A549 treated with GW870086 at 1 μM for 4 hours (cell line): ENCODE data around the gene HDAC4. TPM values are rescaled to one million over a fixed set of nuclear protein-coding genes. Genes with fewer than 3 reads are reported as not detected.

Experiments
- total RNA-seq: library from RNA; stranded (reverse); fragments of 200-300 nt; extraction: Qiagen RNA extraction; gene quantifications from 5 replicates; pipeline ENCODE4 v1.2.3, GENCODE V29; 2022; ENCODE audit warnings: low read depth

HDAC4 gene
- total RNA-seq: 6.6 to 12.1 TPM (median 8.0 TPM) in 5 replicates

GRCh38 chr2:239400596-239401066 is at the start of gene HDAC4:
HDAC4 (minus strand) TSS chr2:239401020; CDS start chr2:239352699, 48,321 bp downstream.

